NCI-H1417 (cell line): ENCODE measurements around the gene STRBP.
"Not testable (repeated sequence)": the region's sequence is repeated elsewhere in the genome, so short reads cannot be mapped to it uniquely, and the experiment has no call there.

Source experiments
- DNase-seq, 3 experiments: peaks; one replicate each; lab custom pipeline; 2025; lab: John Stamatoyannopoulos, UW

STRBP gene

DNA sequence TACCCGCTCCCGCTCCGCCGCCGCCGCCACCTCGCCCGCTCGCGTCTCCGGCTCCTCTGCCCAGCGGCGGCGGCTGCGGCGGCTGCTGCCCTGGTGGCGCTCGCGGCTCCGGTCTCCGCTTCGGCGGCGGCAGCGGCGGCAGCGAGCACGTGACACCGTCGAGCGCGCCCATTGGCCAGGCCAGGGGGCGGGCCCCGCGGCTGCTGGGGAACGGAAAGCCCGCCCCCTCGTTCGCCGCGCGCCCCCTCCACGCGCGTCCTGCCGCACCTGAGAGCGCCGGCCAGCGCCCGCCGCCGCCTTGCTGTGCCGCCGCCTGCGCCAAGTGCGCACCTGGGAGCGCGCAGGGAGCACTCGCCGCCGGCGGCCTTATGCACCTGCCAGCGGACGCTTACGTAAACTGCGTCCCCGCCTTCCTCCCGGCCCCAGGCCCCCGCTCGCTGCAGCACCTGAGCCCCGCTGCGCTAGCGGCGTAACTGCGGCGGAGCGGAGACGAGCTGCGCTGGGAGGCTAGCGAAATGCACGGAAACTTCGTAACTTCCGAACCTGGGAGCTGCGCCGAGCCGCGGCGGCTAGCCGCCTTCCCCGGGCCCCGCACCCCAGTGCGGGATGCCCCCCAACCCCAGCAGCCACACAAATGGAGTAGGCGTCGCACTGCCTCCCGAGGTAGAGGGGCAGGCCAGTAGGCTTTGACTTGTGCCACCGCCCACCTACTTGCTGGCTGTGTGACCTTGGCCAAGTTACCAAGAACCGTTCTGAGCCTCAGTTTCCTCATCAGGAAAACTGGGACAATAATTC is at the start of gene STRBP:
Gene STRBP, minus strand, starts transcription at position 122 of the 795 bp plus-strand sequence. CDS start 84,452 bp downstream, outside the sequence.
- DNase-seq: peak; percentile 91 to 99 (median 97)

DNA sequence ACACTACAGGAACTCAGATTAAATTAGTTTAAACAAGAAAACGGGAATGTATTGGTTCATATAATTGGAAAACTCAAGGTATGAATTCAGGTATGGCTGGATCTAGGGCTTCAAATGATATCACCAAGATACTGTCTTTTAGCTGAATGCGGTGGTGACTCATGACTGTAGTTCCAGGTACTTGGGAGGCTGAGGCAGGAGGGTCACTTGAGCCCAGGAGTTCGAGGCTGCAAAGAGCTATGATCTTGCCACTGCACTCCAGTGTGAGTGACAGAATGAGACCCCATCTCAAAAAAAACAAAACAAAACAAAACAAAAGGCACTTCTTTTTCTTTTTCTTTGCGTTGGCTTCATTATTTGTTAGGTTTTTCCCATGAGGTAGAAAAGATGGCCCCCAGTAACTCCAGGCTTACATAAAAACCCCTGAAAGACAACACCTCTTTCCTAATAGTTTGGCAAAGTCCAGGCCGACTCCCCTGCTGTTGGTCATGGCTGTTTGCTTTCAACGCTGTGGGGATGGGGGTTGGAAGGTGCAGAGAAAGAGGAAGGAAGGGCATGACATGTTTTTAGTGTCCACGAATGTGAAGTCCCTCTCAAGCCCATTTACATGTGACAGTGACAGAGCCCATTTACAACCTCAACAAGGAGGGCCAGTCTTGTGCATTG is 47.8 kb upstream of the STRBP start:
- no peak for DNase-seq

DNA sequence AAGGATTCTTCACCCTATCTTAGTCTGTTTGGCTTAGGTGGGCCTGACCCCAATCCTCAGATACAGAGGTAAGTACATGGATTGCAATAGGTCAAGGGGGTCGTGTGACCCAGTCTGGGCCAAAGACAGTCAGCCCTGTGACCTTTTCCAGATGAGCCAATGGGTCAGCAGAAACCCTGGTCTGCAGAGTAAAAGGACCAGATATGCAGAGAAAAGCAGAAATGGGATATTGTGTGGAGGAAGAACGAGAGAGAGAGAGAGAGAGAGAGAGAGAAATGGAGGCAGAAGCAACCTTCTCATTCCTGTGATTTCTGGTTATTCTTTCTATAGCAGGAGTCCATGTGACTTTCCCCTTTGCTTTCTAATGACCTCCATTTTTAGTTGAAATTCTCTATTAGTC is 47.2 kb upstream of the STRBP start:
- no peak for DNase-seq

DNA sequence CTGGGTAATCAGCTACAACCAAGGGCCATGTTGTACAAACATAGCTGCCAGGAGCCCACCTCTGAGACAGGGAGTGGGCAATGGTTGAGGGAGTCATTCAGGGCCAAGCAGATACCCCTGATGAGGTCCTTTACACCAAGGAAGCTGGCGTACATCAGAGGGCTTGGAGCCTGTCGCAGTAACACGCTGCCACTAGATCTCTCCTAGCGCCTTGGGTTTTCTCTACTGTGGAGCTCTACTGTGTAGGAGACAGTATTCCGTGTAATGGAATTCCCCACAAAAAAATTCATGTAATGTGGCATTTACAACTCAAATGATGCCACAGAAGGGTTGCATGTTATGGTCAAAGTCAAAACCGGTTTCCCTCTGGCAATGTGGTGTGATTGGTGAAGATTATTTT is 46.2 kb upstream of the STRBP start:
- DNase-seq: no peak

DNA sequence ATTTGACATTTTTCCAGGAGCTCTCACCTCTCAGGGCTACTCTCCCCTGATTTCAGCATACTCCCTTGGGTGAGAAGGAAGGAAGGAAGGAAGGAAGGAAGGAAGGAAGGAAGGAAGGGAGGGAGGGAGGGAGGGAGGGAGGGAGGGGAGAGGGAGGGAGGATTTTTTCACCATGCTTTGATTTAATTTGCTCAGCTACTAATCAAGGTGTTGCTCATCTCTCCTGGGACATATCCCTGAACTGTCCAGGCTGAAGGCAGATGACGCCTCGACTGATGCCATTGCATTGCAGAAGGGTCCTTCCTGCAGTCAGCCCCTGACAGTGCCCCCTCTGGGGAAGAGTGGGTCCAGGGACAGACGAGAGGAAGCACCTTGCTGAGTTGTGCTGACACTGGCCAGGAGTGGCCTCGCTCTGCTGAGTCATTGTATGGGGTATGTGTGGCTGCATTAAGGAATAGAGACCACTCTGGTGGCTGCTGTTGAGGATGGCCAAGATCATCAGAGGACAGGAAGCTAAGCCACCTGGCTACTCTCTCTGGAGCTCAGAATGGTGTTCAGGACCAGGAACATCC is 44.0 kb upstream of the STRBP start:
- no peak for DNase-seq

DNA sequence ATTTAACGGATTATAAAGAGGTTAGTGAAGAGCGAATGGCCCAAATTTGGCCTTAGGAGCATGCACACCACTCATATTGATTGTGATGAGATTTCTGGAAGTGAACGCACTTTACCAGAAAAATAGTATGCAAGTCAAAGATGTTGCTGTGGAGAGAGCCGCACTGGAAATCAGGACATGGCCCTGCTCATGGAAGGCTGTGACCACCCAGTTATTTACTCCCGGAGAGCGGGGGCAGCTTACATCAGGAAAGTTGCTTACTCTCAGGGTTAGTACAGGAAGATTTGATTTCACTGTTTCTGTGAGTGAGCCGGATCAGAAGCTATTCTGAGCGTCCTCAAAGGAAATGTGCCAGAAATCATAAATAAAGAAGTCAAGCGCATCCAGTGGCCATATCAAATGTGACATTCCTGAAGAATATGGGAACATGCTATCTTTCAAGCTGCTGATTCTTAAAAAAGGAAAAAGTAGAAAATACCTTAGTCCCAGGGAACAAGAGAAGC is 42.9 kb upstream of the STRBP start:
- no peak for DNase-seq

DNA sequence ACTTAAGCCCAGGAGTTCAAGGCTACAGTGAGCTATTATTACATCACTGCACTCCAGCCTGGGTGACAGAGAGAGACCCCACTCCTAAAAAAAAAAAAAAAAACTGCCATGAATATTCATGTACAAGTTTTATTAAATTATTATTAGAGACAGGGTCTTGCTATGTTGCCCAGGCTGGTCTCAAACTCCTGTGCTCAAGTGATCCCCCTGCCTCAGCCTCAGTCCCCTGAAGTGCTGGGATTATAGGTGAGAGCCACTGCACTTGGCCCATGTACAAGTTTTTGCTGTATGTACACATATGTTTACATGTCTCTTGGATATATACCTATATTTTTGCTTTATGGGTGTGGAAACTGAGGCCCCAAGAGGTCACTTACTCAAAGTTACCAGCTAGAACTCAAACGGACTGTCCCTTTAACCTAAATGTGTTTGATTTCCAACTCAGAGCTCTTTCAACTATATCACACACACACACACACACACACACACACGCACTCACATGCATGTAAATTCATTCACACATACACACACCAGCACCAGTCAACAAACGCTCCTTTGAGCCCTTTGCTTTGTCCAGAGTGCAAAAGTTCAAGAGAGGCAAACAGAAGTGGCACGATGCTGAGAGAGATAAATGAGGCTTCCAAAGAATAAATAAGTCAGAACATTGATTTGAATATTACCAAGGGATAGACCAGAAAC is 42.3 kb upstream of the STRBP start:
- DNase-seq: no peak

DNA sequence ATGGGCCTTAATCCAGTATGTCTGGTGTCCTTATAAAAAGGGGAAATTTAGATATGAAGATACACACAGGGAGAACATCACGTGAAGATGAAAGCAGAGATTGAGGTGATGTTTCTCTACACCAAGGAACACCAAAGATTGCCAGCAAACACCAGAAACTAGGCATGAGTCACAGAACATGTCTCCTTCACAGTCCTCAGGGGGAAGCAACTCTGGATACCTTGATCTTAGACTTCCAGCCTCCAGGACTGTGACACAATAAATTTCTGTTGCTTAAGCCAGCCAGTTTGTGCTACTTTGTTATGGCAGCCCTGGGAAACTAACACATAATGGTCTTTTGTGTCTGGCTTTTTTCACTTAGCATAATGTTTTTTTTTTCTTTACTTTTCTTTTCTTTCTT is 41.2 kb upstream of the STRBP start:
- DNase-seq: no peak

DNA sequence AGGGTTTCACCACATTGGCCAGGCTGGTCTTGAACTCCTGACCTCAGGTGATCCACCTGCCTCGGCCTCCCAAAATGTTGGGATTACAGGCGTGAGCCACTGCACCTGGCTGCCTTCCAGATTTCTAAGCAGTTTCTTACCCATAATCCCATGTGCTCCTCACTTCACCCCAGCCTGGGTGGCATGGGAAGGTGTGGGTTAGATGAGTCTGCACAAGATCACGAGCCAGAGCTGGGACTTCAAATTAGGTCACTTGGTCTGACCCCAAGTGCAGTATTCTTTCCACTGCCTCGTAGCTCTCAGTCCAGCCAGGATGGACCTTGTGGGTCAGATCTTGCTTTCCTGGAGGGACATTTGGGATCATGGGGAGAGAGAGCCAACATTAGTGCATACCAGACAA is 37.5 kb upstream of the STRBP start:
- DNase-seq: no peak

DNA sequence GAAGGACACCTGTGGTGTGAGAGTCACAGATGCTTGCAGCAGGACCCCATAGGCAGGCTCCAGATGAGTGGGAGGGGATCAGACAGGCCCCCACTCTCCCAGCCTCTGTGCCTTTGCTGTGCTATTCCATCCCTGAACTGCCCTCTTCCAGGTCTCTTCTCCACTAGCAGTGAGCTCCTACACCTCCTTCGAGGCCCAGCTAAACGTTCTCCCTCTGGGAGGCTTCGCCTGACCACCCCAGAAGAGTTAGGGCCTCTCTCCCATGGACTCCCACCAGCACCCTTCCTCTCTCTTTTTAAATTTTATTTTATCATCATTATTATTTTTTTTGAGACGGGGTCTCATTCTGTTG is 35.9 kb upstream of the STRBP start:
- no peak for DNase-seq

DNA sequence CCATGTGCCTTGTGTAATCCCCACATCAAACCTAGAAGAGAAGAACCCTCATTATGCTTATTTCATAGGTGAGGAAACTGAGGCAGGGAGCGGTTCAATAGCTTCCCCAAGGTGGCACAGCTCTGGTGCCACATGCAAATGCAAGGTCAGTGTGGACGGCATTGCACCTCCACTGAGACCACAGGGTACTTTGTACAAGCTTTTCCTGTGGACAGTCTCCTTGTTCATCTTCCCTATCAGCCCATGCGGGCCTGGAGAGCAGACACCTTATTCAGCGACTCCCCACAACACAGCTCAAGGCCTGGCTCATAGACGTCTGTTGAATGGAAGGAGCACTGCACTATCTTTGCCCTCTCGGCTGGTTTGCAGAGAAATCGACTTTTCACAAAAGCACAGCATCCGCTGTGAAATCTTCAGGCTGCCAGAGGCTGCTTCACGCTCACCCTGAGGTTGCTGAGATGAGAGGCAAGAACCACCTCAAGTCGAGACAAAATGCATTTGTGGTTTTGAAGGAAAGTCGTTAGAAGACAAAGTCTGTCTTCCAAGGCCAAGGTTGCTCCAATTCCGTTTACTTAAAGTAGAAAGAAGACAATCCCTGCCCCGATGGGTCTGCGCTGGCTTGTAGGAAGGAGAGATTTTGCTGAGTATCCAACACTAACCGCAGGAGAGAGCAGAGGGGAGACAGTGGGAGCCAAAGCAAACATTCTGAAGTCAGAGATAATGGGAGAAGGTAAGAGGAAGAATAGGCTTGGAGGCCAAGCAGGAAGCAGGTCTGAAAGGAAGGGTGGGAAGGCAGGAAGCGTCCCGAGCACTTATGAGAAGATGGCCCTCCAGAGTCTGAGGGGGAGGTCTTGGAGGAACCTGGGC is 34.2 kb upstream of the STRBP start:
- DNase-seq: no peak

DNA sequence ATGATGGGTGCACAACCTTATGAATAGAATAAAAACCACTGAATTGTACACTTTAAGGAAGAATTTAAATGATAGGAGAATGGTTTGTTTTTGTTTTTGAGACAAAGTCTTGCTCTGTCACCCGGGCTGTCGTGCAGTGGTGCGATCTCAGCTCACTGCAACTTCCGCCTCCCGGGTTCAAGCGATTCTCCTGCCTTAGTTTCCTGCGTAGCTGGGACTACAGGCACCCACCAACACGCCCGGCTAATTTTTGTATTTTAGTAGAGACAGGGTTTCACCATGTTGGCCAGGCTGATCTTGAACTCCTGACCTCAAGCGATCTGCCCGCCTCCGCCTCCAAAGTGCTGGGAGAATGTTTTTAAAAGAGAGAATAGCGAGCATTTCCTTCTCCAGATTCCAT is 33.5 kb upstream of the STRBP start:
- not testable (repeated sequence) for DNase-seq

DNA sequence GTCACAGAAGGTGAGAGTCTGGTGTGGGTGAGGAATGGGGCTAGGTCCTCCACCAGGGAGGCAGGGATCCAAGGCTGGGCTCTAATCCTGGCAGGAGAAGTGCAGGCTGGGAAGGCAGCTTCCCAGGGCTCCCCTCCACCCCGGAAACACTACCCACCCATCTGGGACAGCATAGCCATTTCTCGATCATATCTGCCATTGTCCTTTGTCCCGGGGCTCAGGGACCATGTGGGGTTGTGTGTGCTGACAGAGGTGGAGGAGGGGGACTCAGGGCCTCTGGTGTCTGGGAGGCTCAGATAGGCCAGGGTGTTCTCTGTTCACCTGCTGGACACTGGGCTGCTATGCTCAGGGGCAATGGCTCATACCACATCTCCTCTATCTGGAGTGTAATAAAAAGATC is 32.2 kb upstream of the STRBP start:
- DNase-seq: no peak

DNA sequence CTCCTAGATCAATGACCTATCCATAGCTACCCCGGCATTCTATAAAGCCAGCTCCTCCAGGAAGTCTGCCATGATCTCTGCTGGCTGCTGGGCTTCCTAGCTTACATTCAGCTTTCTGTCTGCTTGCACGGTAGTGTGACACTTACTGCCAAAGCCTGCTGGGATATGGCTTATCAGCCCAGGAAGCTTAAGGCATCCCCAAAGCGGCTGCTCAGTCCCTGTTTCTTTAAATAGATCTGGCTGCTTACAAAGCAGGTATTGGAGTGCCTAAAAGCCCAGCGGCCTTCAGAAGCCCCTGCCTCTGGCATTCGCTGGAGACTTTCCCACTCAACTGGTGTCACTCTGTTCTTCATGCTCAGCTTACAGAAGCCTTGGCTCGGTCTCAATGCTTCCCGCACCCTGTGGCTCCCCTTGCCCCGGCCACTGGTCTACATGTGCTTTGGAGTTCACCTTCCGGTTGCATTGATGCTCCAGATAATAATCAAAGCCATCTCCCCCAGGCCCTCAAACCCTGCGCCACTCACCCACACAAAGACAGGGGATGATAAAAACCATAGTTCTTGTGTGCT is 31.3 kb upstream of the STRBP start:
- no peak for DNase-seq

DNA sequence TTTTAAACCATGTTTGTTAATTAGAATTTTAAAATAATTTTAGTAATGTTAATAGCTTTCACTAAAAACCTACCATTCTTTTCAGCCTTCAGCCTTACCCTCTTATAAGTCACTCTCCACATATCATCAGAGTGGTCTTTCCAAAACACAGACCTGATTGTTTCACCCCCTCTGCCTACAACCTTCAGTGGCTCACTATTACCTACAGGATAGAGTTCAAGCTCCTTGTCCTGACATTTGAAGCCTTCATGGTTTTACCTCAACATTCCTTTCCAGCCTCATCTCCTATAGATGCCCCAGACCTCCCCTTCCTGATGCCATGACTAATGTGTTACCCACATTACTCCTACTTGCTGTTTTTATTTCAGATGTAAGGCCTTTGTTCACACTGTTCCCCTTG is 27.8 kb upstream of the STRBP start:
- DNase-seq: no peak

DNA sequence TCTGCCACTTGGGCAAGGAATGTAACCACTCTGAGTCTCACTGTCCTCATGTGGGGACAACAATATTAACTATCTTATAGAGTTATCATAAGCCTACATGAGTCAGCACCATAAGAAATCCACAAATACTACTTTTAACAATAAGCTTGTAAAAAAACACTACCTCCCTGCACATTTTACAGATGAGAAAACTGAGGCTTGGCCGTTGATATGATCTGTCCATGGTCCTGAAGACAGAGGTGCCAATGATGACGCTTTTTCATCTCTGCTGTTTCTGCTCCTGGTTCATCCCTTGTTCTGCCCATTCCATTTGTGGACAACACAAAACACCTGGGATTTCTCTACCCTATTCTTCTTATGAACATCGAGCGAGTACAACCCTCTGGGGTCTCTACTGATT is 23.4 kb upstream of the STRBP start:
- DNase-seq: no peak

DNA sequence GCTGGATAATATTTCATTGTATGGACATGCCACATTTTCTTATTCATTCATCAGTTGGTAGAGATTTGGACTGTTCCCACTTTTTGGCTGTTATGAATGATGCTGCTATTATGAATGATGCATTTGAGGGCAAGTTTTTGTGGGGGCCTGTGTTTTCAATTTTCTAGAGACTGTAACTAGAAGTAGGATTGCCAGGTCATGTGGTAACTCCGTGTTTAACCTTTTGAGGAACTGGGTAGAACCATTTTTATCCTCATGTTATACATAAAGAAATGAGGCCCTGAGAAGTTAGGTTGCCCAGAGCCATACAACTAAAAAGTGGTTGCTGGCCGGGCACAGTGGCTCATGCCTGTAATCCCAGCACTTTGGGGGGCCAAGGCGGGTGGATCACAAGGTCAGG is 22.4 kb upstream of the STRBP start:
- DNase-seq: no peak

DNA sequence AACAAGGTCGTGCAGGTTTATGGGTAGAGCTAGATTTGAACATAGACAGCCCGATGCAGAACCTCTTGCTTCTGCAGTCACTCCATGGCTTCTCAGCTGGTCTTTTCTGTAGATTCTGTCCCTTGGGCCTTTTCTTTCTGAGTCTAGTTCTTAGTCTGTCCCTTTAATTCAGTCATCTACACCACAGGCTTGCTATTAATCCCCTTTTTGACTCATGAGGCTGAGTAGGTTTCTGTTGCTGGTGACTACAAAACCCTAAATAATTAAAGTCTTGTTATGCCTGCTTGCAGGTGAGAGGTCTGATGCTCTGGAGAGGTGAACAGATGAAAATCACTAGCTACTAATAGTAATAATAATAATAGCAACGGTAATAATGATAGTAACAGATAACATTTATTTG is 19.3 kb upstream of the STRBP start:
- no peak for DNase-seq

DNA sequence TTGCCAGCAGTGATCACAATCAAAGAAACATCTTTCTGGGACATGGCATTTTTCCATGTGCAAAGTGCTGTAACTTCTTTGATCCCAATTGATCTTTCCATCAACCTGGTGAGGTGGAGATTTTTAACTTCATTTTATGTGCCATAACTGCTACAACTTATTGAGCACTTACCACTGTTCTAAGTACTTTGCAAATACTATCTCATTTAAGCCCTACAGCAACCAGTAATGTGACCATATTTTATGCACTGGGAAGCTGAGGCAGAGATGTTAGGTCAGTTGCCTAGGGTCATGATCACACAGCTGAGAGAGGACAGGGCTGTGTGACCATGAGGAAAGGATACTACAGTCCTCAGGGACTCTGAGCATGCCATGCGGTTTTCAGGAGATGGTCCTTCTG is 17.9 kb upstream of the STRBP start:
- DNase-seq: no peak

DNA sequence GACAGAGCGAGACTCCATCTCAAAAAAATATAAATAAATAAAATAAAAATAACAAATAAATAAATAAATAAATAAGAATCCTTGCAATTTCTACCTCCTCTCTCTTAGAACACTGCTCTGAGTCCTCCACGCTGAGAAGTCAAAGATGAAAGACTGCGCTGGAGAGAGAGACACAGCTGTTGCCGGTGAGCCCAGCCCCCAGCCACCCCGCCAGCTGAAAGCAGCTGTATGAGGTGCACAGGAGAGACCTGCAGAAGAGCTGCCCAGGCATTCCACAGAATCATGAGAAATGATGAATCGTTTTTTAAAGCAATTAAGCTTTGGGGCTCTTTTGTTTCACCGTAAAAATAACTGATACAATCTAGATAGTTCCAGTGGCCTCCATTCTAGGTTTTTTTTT is 16.3 kb upstream of the STRBP start:
- no peak for DNase-seq

DNA sequence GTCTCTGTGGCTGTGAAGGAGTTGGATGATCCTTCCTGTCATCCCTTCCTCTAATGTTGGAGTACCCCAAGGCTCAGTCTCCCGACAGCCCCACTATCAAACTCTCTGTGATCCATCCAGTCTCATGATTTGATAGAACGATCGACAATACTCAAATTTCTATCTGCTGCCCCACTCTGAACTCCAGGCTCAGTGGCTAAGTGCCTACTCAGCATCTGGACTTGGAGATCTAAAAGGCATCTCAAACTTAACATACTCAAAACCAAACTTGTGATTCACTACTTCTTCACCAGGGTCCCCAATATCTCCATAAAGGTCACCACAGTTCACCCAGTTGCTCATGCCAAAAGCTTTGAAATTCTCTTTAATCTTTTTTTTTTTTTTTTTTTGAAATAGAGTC is 15.1 kb upstream of the STRBP start:
- no peak for DNase-seq
